HCT116 (cell line): ENCODE results near the gene DTX3L. TPM values are rescaled to one million over a fixed set of nuclear protein-coding genes. Genes with fewer than 3 reads are reported as not detected.

Experiments used
- ATAC-seq: fragments of 200-7000 bp; cut with Tn5 transposase; 2 replicates; pipeline ENCODE4 v1.9.1; 2020; ENCODE audit warnings: mild to moderate bottlenecking, moderate library complexity
- BruUV-seq: library from RNA; stranded (reverse); fragments of 400-500 nt; replicated peaks from 2 replicates; lab custom pipeline; 2021; lab: Mats Ljungman, UMichigan
- CTCF ChIA-PET: fragments of 300-600 bp; sonication (Branson Sonifier 250); formaldehyde crosslinking; loops from one replicate; lab custom pipeline; 2021; ENCODE audit warnings: antibody characterized with exemption; lab: Charles Lee
- POLR2A ChIA-PET: fragments of 300-600, 350-600 bp; sonication (Branson Sonifier 250); formaldehyde crosslinking; loops from one replicate; lab custom pipeline; 2021; ENCODE audit warnings: antibody characterized with exemption; lab: Charles Lee
- RAD21 ChIA-PET, 2 experiments: fragments of 300-600 bp; sonication (Branson Sonifier 250); formaldehyde crosslinking; loops; one replicate each; lab custom pipeline; 2023; ENCODE audit warnings: low total read pairs in 2 of 2; ENCODE audit not compliant: uncharacterized antibody in 2 of 2, unreplicated experiment in 2 of 2, low non-redundant PET in 1 of 2; lab: Charles Lee
- DNase-seq: peaks from one replicate; pipeline ENCODE4 v3.0.0-alpha.2; 2010; ENCODE audit warnings: low read depth, low spot score
- H2AFZ ChIP-seq: fragments of 200-600 bp; shearing (Covaris generic), sonication (generic); 2 replicates; pipeline ENCODE4 v1.6.1; 2017; ENCODE audit warnings: low read depth, mixed run types, mixed read lengths, antibody characterized with exemption, low read length; ENCODE audit not compliant: poor library complexity, severe bottlenecking
- H3K27ac ChIP-seq: 2 replicates; pipeline ENCODE4 v1.5.1; 2012; ENCODE audit warnings: low read depth, low read length
- H3K27me3 ChIP-seq: fragments of 200-600 bp; sonication (generic); 2 replicates; pipeline ENCODE4 v1.6.1; 2016; ENCODE audit warnings: mixed run types, low read length, mixed read lengths; ENCODE audit not compliant: insufficient read depth
- H3K36me3 ChIP-seq, 2 experiments: fragments of 200-500 bp in 1 of 2; fragments of 200-600 bp in 1 of 2; sonication (Bioruptor generic) in 1 of 2; sonication (generic) in 1 of 2; 2 replicates each; pipeline versions ENCODE4 v1.5.1 to v1.6.1; 2014 to 2016; ENCODE audit warnings: low read length in 2 of 2, inconsistent platforms in 1 of 2, mixed read lengths in 1 of 2, mixed run types in 1 of 2; ENCODE audit not compliant: insufficient read depth in 2 of 2, control insufficient read depth in 1 of 2
- H3K4me1 ChIP-seq, 2 experiments: fragments of 200-600 bp in 1 of 2; sonication (generic) in 1 of 2; 2 replicates each; pipeline versions ENCODE4 v1.5.1 to v1.6.1; 2012 to 2017; ENCODE audit warnings: low read length in 2 of 2, inconsistent platforms in 1 of 2, mild to moderate bottlenecking in 1 of 2, mixed read lengths in 1 of 2, mixed run types in 1 of 2, moderate library complexity in 1 of 2; ENCODE audit not compliant: insufficient read depth in 2 of 2, control insufficient read depth in 1 of 2
- H3K4me2 ChIP-seq: fragments of 200-600 bp; sonication (generic); 2 replicates; pipeline ENCODE4 v1.6.1; 2017; ENCODE audit warnings: mixed run types, low read length, mixed read lengths
- H3K4me3 ChIP-seq, 2 experiments: fragments of 200-600 bp in 1 of 2; sonication (generic) in 1 of 2; replicated peaks in 1 of 2; 2 replicates each; pipeline ENCODE4 v1.5.1; 2011 to 2016; ENCODE audit warnings: low read length in 2 of 2, control low read depth in 1 of 2, low read depth in 1 of 2, mild to moderate bottlenecking in 1 of 2, mixed read lengths in 1 of 2, mixed run types in 1 of 2
- H3K79me2 ChIP-seq: fragments of 200-600 bp; sonication (generic); 2 replicates; pipeline ENCODE4 v1.6.1; 2017; ENCODE audit warnings: mild to moderate bottlenecking, mixed run types, low read length, moderate library complexity, mixed read lengths; ENCODE audit not compliant: insufficient read depth
- H3K9ac ChIP-seq: fragments of 200-600 bp; sonication (generic); 2 replicates; pipeline ENCODE4 v1.6.1; 2016; ENCODE audit warnings: low read length, mixed read lengths
- H3K9me2 ChIP-seq: fragments of 200-600 bp; sonication (generic), shearing (Covaris generic); 2 replicates; pipeline ENCODE4 v1.6.1; 2017; ENCODE audit warnings: mixed run types, mild to moderate bottlenecking, moderate library complexity; ENCODE audit not compliant: insufficient read depth
- H3K9me3 ChIP-seq, 2 experiments: fragments of 200-500 bp in 1 of 2; fragments of 200-600 bp in 1 of 2; sonication (Bioruptor generic) in 1 of 2; sonication (generic) in 1 of 2; 2 replicates each; pipeline ENCODE4 v1.6.1; 2014 to 2017; ENCODE audit warnings: low read length in 2 of 2, mixed read lengths in 2 of 2, inconsistent platforms in 1 of 2, low read depth in 1 of 2, mild to moderate bottlenecking in 1 of 2, mixed run types in 1 of 2, moderate library complexity in 1 of 2; ENCODE audit not compliant: control insufficient read depth in 1 of 2, insufficient read depth in 1 of 2
- H4K20me1 ChIP-seq: fragments of 200-600 bp; sonication (generic), shearing (Covaris generic); 2 replicates; pipeline ENCODE4 v1.6.1; 2017; ENCODE audit warnings: mixed run types, mild to moderate bottlenecking, moderate library complexity; ENCODE audit not compliant: insufficient read depth
- CEBPB ChIP-seq: IDR thresholded peaks from 2 replicates; pipeline ENCODE4 v1.6.1; 2012; ENCODE audit warnings: low read depth
- SRF ChIP-seq: IDR thresholded peaks from 2 replicates; pipeline ENCODE4 v1.6.1; 2012; ENCODE audit warnings: low read depth
- TCF7L2 ChIP-seq: IDR thresholded peaks from 2 replicates; pipeline ENCODE4 v1.7.0; 2011; ENCODE audit warnings: borderline replicate concordance, inconsistent platforms; ENCODE audit not compliant: insufficient read depth, insufficient read length; ENCODE audit errors: extremely low read depth
- YY1 ChIP-seq: IDR thresholded peaks from 2 replicates; pipeline ENCODE4 v1.6.1; 2011; ENCODE audit warnings: low read length, low read depth, moderate library complexity, mild to moderate bottlenecking; ENCODE audit not compliant: insufficient replicate concordance; ENCODE audit errors: extremely low read depth
- ZFX ChIP-seq: fragments of 450-650 bp; IDR thresholded peaks from 2 replicates; pipeline ENCODE4 v1.6.1; 2017
- ZNF274 ChIP-seq: fragments of 200-500 bp; sonication (Bioruptor generic); IDR thresholded peaks from 2 replicates; pipeline ENCODE4 v1.6.1; 2014; ENCODE audit warnings: mild to moderate bottlenecking, low read depth, low read length, inconsistent platforms
- intact Hi-C: fragments of 100-400 bp; cut with micrococcal nuclease; formaldehyde crosslinking; loops from 2 replicates; pipeline ENCODE4 v1.10.0; 2022
- total RNA-seq: library from RNA; stranded (reverse); gene quantifications from one replicate; pipeline ENCODE4 v1.2.1, GENCODE V29; 2021; ENCODE audit not compliant: unreplicated experiment
- TF ChIP-seq, protein P1 (sequence below): IDR thresholded peaks from 2 replicates; pipeline ENCODE4 v1.6.1; 2011; ENCODE audit warnings: mild to moderate bottlenecking, low read length, moderate library complexity; ENCODE audit not compliant: insufficient replicate concordance; ENCODE audit errors: extremely low read depth
- TF ChIP-seq, protein P2 (sequence below): IDR thresholded peaks from 2 replicates; pipeline ENCODE4 v1.6.1; 2012
- TF ChIP-seq, protein P3 (sequence below): IDR thresholded peaks from 2 replicates; pipeline ENCODE4 v1.6.1; 2012; ENCODE audit warnings: low read depth
- TF ChIP-seq, protein P4 (sequence below), 3 experiments: fragments of 200-600 bp in 1 of 3; sonication (generic) in 1 of 3; IDR thresholded peaks in 2 of 3; conservative IDR thresholded peaks in 1 of 3; 2 replicates each; pipeline ENCODE4 v1.5.1; 2012 to 2017; ENCODE audit warnings: low read depth in 2 of 3, low read length in 2 of 3, antibody characterized with exemption in 1 of 3, borderline replicate concordance in 1 of 3, control low read depth in 1 of 3, mild to moderate bottlenecking in 1 of 3, mixed read lengths in 1 of 3, mixed run types in 1 of 3, moderate library complexity in 1 of 3; ENCODE audit not compliant: insufficient read depth in 1 of 3
- TF ChIP-seq, protein P5 (sequence below): IDR thresholded peaks from 2 replicates; pipeline ENCODE4 v1.6.1; 2012

DTX3L gene
- total RNA-seq, 1 experiment from 2014 or later, result 13.1 TPM

DNA sequence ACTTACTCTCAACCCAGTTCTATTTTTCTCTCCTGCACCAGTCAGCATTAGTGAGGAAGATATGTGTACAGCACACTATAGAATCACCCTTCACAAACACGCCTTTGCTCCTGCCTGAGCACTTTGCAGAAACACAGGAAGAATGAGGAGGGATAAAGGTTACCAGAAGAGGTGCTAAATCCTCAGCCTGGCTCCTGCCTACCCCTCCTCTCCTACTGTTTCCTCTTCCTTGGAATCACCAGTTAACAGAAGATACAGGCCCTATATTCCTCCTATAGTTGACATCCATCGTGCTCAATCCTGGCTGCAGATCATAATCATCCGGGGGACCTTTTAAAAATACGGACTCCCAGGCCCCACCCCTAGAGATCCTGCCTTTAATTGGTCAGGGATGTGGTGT, 42.2 kb downstream of the DTX3L start:
- Histone ChIP-seq H4K20me1 (no peaks in the 10 kb centered on the region), H3K4me3 (no peak overlapping the region), H2AFZ (no peak overlapping the region), H3K27me3 (no peaks in the 10 kb centered on the region), H3K4me2 (no peak overlapping the region), H3K27ac (no peak overlapping the region), H3K9ac (no peak overlapping the region), H3K79me2 (no peaks in the 10 kb centered on the region), H3K4me1 (peaks cover 3 to 15% of the 10 kb centered on the region in 2 experiments; a peak in 3 of 4 replicates), H3K9me2 (no peaks in the 10 kb centered on the region), H3K9me3 (no peaks in the 10 kb centered on the region), H3K36me3 (no peaks in the 10 kb centered on the region)
- ChIA-PET RAD21 (no interaction called here), CTCF (no interaction called here), POLR2A (no interaction called here)
- no peak for TF ChIP-seq ZNF274
- intact Hi-C loops, result no loop called here
- ATAC-seq (no peak), DNase-seq (no peak)
- no TSS peak for BruUV-seq

DNA sequence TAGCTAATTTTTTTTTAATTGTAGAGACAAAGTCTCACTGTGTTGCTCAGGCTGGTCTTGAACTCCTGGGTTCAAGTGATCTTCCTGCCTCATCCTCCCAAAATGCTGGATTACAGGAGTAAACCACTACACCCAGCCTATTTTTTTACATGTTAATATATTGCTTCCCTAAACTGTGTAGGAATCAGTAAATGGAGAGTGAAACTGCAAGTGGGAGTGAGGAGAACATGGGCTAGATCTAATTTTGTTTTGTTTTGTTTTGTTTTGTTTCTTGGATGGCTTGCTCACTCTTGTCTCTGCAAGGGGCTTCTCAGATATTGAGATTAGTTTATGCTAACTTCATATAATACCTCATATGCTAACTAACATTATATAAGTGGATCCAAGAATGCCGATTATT, 44.8 kb downstream of the DTX3L start:
- CTCF ChIA-PET, result no interaction called here
- H3K79me2 ChIP-seq, result no peaks in the 10 kb centered on the region
- H3K36me3 ChIP-seq, result no peaks in the 10 kb centered on the region
- DNase-seq (no peak), ATAC-seq (no peak)
- H3K27me3 ChIP-seq, result no peaks in the 10 kb centered on the region
- POLR2A ChIA-PET, result no interaction called here
- RAD21 ChIA-PET, result no interaction called here
- peaks cover 3 to 15% of the 10 kb centered on the region in 2 experiments; a peak in 3 of 4 replicates for H3K4me1 ChIP-seq
- no peak overlapping the region for H3K27ac ChIP-seq
- no peaks in the 10 kb centered on the region for H3K9me2 ChIP-seq
- no peak overlapping the region for H2AFZ ChIP-seq
- H3K9me3 ChIP-seq, result no peaks in the 10 kb centered on the region
- no peak overlapping the region for H3K4me3 ChIP-seq
- no peak overlapping the region for H3K4me2 ChIP-seq
- intact Hi-C loops, result no loop called here
- no peak overlapping the region for H3K9ac ChIP-seq
- BruUV-seq, result no TSS peak
- H4K20me1 ChIP-seq, result no peaks in the 10 kb centered on the region
- TF ChIP-seq, protein P1, sequence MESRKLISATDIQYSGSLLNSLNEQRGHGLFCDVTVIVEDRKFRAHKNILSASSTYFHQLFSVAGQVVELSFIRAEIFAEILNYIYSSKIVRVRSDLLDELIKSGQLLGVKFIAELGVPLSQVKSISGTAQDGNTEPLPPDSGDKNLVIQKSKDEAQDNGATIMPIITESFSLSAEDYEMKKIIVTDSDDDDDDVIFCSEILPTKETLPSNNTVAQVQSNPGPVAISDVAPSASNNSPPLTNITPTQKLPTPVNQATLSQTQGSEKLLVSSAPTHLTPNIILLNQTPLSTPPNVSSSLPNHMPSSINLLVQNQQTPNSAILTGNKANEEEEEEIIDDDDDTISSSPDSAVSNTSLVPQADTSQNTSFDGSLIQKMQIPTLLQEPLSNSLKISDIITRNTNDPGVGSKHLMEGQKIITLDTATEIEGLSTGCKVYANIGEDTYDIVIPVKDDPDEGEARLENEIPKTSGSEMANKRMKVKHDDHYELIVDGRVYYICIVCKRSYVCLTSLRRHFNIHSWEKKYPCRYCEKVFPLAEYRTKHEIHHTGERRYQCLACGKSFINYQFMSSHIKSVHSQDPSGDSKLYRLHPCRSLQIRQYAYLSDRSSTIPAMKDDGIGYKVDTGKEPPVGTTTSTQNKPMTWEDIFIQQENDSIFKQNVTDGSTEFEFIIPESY, result no peak
- TF ChIP-seq CEBPB (no peak), ZFX (no peak), TCF7L2 (no peak), SRF (no peak), YY1 (no peak), ZNF274 (no peak)
- TF ChIP-seq, protein P2, sequence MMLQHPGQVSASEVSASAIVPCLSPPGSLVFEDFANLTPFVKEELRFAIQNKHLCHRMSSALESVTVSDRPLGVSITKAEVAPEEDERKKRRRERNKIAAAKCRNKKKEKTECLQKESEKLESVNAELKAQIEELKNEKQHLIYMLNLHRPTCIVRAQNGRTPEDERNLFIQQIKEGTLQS, result no peak
- TF ChIP-seq, protein P3, sequence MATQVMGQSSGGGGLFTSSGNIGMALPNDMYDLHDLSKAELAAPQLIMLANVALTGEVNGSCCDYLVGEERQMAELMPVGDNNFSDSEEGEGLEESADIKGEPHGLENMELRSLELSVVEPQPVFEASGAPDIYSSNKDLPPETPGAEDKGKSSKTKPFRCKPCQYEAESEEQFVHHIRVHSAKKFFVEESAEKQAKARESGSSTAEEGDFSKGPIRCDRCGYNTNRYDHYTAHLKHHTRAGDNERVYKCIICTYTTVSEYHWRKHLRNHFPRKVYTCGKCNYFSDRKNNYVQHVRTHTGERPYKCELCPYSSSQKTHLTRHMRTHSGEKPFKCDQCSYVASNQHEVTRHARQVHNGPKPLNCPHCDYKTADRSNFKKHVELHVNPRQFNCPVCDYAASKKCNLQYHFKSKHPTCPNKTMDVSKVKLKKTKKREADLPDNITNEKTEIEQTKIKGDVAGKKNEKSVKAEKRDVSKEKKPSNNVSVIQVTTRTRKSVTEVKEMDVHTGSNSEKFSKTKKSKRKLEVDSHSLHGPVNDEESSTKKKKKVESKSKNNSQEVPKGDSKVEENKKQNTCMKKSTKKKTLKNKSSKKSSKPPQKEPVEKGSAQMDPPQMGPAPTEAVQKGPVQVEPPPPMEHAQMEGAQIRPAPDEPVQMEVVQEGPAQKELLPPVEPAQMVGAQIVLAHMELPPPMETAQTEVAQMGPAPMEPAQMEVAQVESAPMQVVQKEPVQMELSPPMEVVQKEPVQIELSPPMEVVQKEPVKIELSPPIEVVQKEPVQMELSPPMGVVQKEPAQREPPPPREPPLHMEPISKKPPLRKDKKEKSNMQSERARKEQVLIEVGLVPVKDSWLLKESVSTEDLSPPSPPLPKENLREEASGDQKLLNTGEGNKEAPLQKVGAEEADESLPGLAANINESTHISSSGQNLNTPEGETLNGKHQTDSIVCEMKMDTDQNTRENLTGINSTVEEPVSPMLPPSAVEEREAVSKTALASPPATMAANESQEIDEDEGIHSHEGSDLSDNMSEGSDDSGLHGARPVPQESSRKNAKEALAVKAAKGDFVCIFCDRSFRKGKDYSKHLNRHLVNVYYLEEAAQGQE, result no peak
- TF ChIP-seq, protein P4, sequence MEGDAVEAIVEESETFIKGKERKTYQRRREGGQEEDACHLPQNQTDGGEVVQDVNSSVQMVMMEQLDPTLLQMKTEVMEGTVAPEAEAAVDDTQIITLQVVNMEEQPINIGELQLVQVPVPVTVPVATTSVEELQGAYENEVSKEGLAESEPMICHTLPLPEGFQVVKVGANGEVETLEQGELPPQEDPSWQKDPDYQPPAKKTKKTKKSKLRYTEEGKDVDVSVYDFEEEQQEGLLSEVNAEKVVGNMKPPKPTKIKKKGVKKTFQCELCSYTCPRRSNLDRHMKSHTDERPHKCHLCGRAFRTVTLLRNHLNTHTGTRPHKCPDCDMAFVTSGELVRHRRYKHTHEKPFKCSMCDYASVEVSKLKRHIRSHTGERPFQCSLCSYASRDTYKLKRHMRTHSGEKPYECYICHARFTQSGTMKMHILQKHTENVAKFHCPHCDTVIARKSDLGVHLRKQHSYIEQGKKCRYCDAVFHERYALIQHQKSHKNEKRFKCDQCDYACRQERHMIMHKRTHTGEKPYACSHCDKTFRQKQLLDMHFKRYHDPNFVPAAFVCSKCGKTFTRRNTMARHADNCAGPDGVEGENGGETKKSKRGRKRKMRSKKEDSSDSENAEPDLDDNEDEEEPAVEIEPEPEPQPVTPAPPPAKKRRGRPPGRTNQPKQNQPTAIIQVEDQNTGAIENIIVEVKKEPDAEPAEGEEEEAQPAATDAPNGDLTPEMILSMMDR (IDR thresholded peaks at IDR 0.05 in 2 of 3, conservative IDR thresholded peaks at IDR 0.05 in 1 of 3; ENCODE audit: borderline replicate concordance in 1 of 3, insufficient read depth in 1 of 3, low read depth in 2 of 3, low read length in 2 of 3), result no peak
- TF ChIP-seq, protein P5, sequence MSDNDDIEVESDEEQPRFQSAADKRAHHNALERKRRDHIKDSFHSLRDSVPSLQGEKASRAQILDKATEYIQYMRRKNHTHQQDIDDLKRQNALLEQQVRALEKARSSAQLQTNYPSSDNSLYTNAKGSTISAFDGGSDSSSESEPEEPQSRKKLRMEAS, result no peak
